ENCODE results near the gene POM121C.
"Not testable (repeated sequence)": the region's sequence is repeated elsewhere in the genome, so short reads cannot be mapped to it uniquely, and the experiment has no call there.

- TF ChIP-seq CTCF (IDR thresholded peaks at IDR 0.05; ENCODE audit: borderline replicate concordance, extremely low read depth, low read length, poor library complexity, severe bottlenecking); EZH2 (IDR thresholded peaks at IDR 0.05; ENCODE audit: borderline replicate concordance, low read depth, low read length, severe bottlenecking): not testable (repeated sequence)
Measured at GRCh38 chr7:75419210-75419609, 66.9 kb downstream of the POM121C start.
